PC-9 (cell line): Measurements from ENCODE around the gene CKM.

ENCODE experiments used
- CTCF ChIP-seq: fragments of 200-600 bp; sonication (generic); conservative IDR thresholded peaks from 2 replicates; pipeline ENCODE4 v1.6.1; 2017; ENCODE audit warnings: mixed run types, antibody characterized with exemption, mild to moderate bottlenecking, moderate library complexity
- EZH2 ChIP-seq: fragments of 200-600 bp; sonication (generic); IDR thresholded peaks from 2 replicates; pipeline ENCODE4 v1.8.0; 2017; ENCODE audit warnings: antibody characterized with exemption, low read depth

- TF ChIP-seq CTCF = no peak
- TF ChIP-seq EZH2 = no peak
Observed at GRCh38 chr19:45345506-45345860, 22.8 kb upstream of the CKM start.
